ENCODE results near the gene RASD1. TPM values are rescaled to one million over a fixed set of nuclear protein-coding genes. Genes with fewer than 3 reads are reported as not detected.

The RASD1 gene
- total and polyA plus RNA-seq, 10 donors, result 2.9 to 52.3 (median 10.2) TPM

GRCh38 chr17:17506181-17506741 is 10.1 kb upstream of the RASD1 start:
- 55 to 80% (median 76%) methylated on average over 7 to 22 of the region's 22 CpGs for WGBS, 5 donors
- DNase-seq, result no peak
- Histone ChIP-seq H3K27me3 (replicated peaks in 1 of 7) (no peaks in the 10 kb centered on the region), H3K36me3 (peaks cover 0 to 4% (median 0%) of the 10 kb centered on the region in 6 donors), H3K9me3 (no peaks in the 10 kb centered on the region), H3K27ac (peak overlapping the region in 7 of 8 donors; percentile 55 to 75 (median 67)), H3K4me3 (no peak overlapping the region), H3K4me1 (peaks cover 0 to 19% (median 11%) of the 10 kb centered on the region in 6 donors)
- intact Hi-C loops (cut with DNase I; ENCODE audit: low total_unique reads), result loop anchor here (10.0 kb wide), 1 partner anchor 109 kb away; no protein-coding TSS in a partner anchor
- no peak for TF ChIP-seq CTCF (IDR thresholded peaks at IDR 0.05 in 8 of 11, conservative IDR thresholded peaks at IDR 0.05 in 3 of 11)
- TF ChIP-seq POLR2AphosphoS5 (IDR thresholded peaks at IDR 0.05), result peak; percentile 51 to 64 (median 57)

- TF ChIP-seq POLR2A (IDR thresholded peaks at IDR 0.05) (no peak), POLR2AphosphoS5 (IDR thresholded peaks at IDR 0.05) (no peak), CTCF (IDR thresholded peaks at IDR 0.05 in 8 of 11, conservative IDR thresholded peaks at IDR 0.05 in 3 of 11) (no peak)
- no peak for DNase-seq
- Histone ChIP-seq H3K27ac (peak overlapping the region in 5 of 8 donors; percentile 55 to 75 (median 66)), H3K27me3 (replicated peaks in 1 of 7) (no peaks in the 10 kb centered on the region), H3K4me1 (peaks cover 0 to 19% (median 11%) of the 10 kb centered on the region in 6 donors), H3K4me3 (no peak overlapping the region), H3K9me3 (no peaks in the 10 kb centered on the region), H3K36me3 (peaks cover 0 to 4% (median 0%) of the 10 kb centered on the region in 6 donors)
- WGBS, 5 donors, result 87 to 97% (median 93%) methylated on average over 16 to 22 of the region's 22 CpGs
- intact Hi-C loops (cut with DNase I; ENCODE audit: low total_unique reads), result loop anchor here (10.0 kb wide), 1 partner anchor 109 kb away; no protein-coding TSS in a partner anchor
These were observed 9.5 kb upstream of the RASD1 start for GRCh38 chr17:17505610-17506171.

GRCh38 chr17:17505151-17505550 is 9.0 kb upstream of the RASD1 start:
- no peak overlapping the region for H3K4me3 ChIP-seq
- H3K27me3 ChIP-seq (replicated peaks in 1 of 7), result no peaks in the 10 kb centered on the region
- intact Hi-C loops (cut with DNase I; ENCODE audit: low total_unique reads), result loop anchor here (10.0 kb wide), 1 partner anchor 110 kb away; no protein-coding TSS in a partner anchor
- peaks cover 0 to 19% (median 11%) of the 10 kb centered on the region in 6 donors for H3K4me1 ChIP-seq
- 87 to 100% (median 95%) methylated on average over 3 to 5 of the region's 5 CpGs for WGBS, 5 donors
- H3K27ac ChIP-seq, result no peak overlapping the region
- TF ChIP-seq CTCF (IDR thresholded peaks at IDR 0.05 in 8 of 11, conservative IDR thresholded peaks at IDR 0.05 in 3 of 11) (no peak), POLR2AphosphoS5 (IDR thresholded peaks at IDR 0.05) (no peak), POLR2A (IDR thresholded peaks at IDR 0.05) (no peak)
- DNase-seq, result no peak
- no peaks in the 10 kb centered on the region for H3K9me3 ChIP-seq
- H3K36me3 ChIP-seq, result peaks cover 0 to 4% (median 0%) of the 10 kb centered on the region in 6 donors

Measured in spleen (tissue), 11 donors.